K562 (cell line): ENCODE results near the gene HIP1R. TPM values are rescaled to one million over a fixed set of nuclear protein-coding genes. Genes with fewer than 3 reads are reported as not detected.

ENCODE experiments used
- ATAC-seq: fragments of 200-7000 bp; cut with Tn5 transposase; 3 replicates; pipeline ENCODE4 v1.9.1; 2020; ENCODE audit warnings: moderate library complexity
- BruUV-seq: library from RNA; stranded (reverse); fragments of 400-500 nt; replicated peaks from 2 replicates; lab custom pipeline; 2021; lab: Mats Ljungman, UMichigan
- CTCF ChIA-PET: fragments of 300-600 bp; formaldehyde crosslinking; extraction: SDS; loops from one replicate; lab custom pipeline; 2021; ENCODE audit warnings: low intra/inter-chr PET ratio; lab: Yijun Ruan, JAX
- POLR2A ChIA-PET: fragments of 300-600, 350-650 bp; sonication (Branson Sonifier 250); formaldehyde crosslinking; extraction: SDS; loops from one replicate; lab custom pipeline; 2021; ENCODE audit warnings: antibody characterized with exemption, inconsistent platforms; lab: Yijun Ruan, JAX
- DNase-seq, 4 experiments: peaks; one replicate each; pipeline versions ENCODE4 v3.0.0 to v3.0.0-alpha.2; 2011 to 2018; ENCODE audit warnings: low spot score in 3 of 4, mixed read lengths in 3 of 4; ENCODE audit errors: extremely low read depth in 1 of 4
- FAIRE-seq: peaks from 2 replicates; lab custom pipeline; 2011; peaks lifted over from hg19 to GRCh38; lab: Jason Lieb, UNC
- H2AFZ ChIP-seq: 2 replicates; pipeline ENCODE4 v1.6.0; 2011; ENCODE audit warnings: low read depth, low read length, control low read depth, inconsistent platforms
- H3K27ac ChIP-seq: fragments of 200-600 bp; 3 replicates; pipeline ENCODE4 v1.8.0; 2011; ENCODE audit warnings: low read depth, mild to moderate bottlenecking, control low read depth, inconsistent platforms, low read length, moderate library complexity, mixed read lengths; ENCODE audit errors: extremely low read depth
- H3K27me3 ChIP-seq, 2 experiments: fragments of 300-600 bp in 1 of 2; 2 replicates in 1 of 2; 3 replicates in 1 of 2; pipeline versions ENCODE4 v1.6.0 to v1.8.0; 2011; ENCODE audit warnings: inconsistent platforms in 2 of 2, low read length in 2 of 2, mild to moderate bottlenecking in 1 of 2, mixed read lengths in 1 of 2, moderate library complexity in 1 of 2; ENCODE audit not compliant: control insufficient read depth in 2 of 2, insufficient read depth in 2 of 2
- H3K36me3 ChIP-seq: fragments of 300-600 bp; 3 replicates; pipeline ENCODE4 v1.8.0; 2011; ENCODE audit warnings: mild to moderate bottlenecking, low read length, inconsistent platforms; ENCODE audit not compliant: control insufficient read depth, insufficient read depth
- H3K4me1 ChIP-seq, 2 experiments: fragments of 200-600 bp in 1 of 2; replicated peaks in 1 of 2; 2 replicates in 1 of 2; 3 replicates in 1 of 2; pipeline versions ENCODE4 v1.5.1 to v1.8.0; 2011; ENCODE audit warnings: inconsistent platforms in 2 of 2, low read length in 2 of 2, mild to moderate bottlenecking in 1 of 2, mixed read lengths in 1 of 2, moderate library complexity in 1 of 2; ENCODE audit not compliant: control insufficient read depth in 2 of 2, insufficient read depth in 2 of 2
- H3K4me2 ChIP-seq: 2 replicates; pipeline ENCODE4 v1.6.1; 2011; ENCODE audit warnings: low read length, control low read depth, inconsistent platforms, mixed read lengths; ENCODE audit not compliant: insufficient read depth
- H3K4me3 ChIP-seq: fragments of 200-600 bp; sonication (generic), shearing (Covaris generic); 2 replicates; pipeline ENCODE4 v1.5.1; 2016; ENCODE audit warnings: control low read depth, inconsistent platforms
- H3K79me2 ChIP-seq: fragments of 200-600 bp; 3 replicates; pipeline ENCODE4 v1.8.0; 2011; ENCODE audit warnings: low read length, inconsistent platforms; ENCODE audit not compliant: control insufficient read depth, insufficient read depth
- H3K9ac ChIP-seq, 2 experiments: 2 replicates each; pipeline versions ENCODE4 v1.6.0 to v1.6.1; 2011; ENCODE audit warnings: low read depth in 2 of 2, low read length in 2 of 2, control low read depth in 1 of 2, inconsistent platforms in 1 of 2, mild to moderate bottlenecking in 1 of 2, mixed read lengths in 1 of 2; ENCODE audit not compliant: insufficient read depth in 1 of 2
- H3K9me1 ChIP-seq: one replicate; pipeline ENCODE4 v1.6.0; 2011; ENCODE audit warnings: inconsistent platforms, mild to moderate bottlenecking, low read length, moderate library complexity; ENCODE audit not compliant: control insufficient read depth, insufficient read depth
- H3K9me3 ChIP-seq: replicated peaks from 2 replicates; pipeline ENCODE4 v1.5.1; 2011; ENCODE audit warnings: low read depth, low read length, inconsistent platforms; ENCODE audit not compliant: control insufficient read depth, insufficient read depth
- H4K20me1 ChIP-seq: replicated peaks from 2 replicates; pipeline ENCODE4 v1.6.1; 2011; ENCODE audit warnings: low read length, inconsistent platforms, mixed read lengths; ENCODE audit not compliant: control insufficient read depth, insufficient read depth
- AFF1 ChIP-seq, 2 experiments: fragments of 450-650 bp; IDR thresholded peaks; 2 replicates each; pipeline ENCODE4 v1.6.1; 2018; ENCODE audit warnings: mild to moderate bottlenecking in 2 of 2, low read depth in 1 of 2; ENCODE audit not compliant: partially characterized antibody in 2 of 2
- BRCA1 ChIP-seq, 2 experiments: fragments of 450-650 bp in 1 of 2; sonication (generic) in 1 of 2; formaldehyde crosslinking in 1 of 2; IDR thresholded peaks; 2 replicates each; pipeline versions ENCODE4 v1.5.0 to v1.6.1; 2017 to 2020; ENCODE audit warnings: mild to moderate bottlenecking in 1 of 2, missing genetic modification reagents in 1 of 2
- MXI1 ChIP-seq: IDR thresholded peaks from 2 replicates; pipeline ENCODE4 v1.6.1; 2011; ENCODE audit warnings: low read depth, mild to moderate bottlenecking, improper control_type of control experiment, low read length
- MYNN ChIP-seq, 2 experiments: sonication (generic); formaldehyde crosslinking in 1 of 2; IDR thresholded peaks; 2 replicates each; pipeline versions ENCODE4 v1.5.0 to v1.6.1; 2016 to 2020; ENCODE audit warnings: antibody characterized with exemption in 1 of 2, missing genetic modification reagents in 1 of 2
- NFATC3 ChIP-seq: fragments of 450-650 bp; IDR thresholded peaks from 2 replicates; pipeline ENCODE4 v1.6.1; 2017; ENCODE audit warnings: mild to moderate bottlenecking
- RBM17 ChIP-seq: fragments of 200-400 bp; formaldehyde crosslinking; IDR thresholded peaks from 2 replicates; pipeline ENCODE4 v1.6.1; 2017; ENCODE audit warnings: low read depth, mild to moderate bottlenecking, low read length, borderline replicate concordance
- TCF7L2 ChIP-seq: fragments of 150-350 bp; IDR thresholded peaks from 2 replicates; pipeline ENCODE4 v1.6.1; 2016; ENCODE audit warnings: low read depth, mild to moderate bottlenecking, low read length, moderate library complexity
- THAP7 ChIP-seq: fragments of 250-450 bp; sonication (Bioruptor Pico); IDR thresholded peaks from 2 replicates; pipeline ENCODE4 v1.5.0; 2021
- USF1 ChIP-seq: sonication (generic); formaldehyde crosslinking; IDR thresholded peaks from 2 replicates; pipeline ENCODE4 v1.9.0; 2022; ENCODE audit warnings: mild to moderate bottlenecking, missing genetic modification reagents
- ZNF134 ChIP-seq: fragments of 250-450 bp; sonication (Bioruptor Pico); conservative IDR thresholded peaks from 2 replicates; pipeline ENCODE4 v1.4.0; 2020
- WGBS: fragments of 100-300 bp; shearing (Covaris generic); methylation state at CpG from one replicate; pipeline ENCODE4 v1.1.6; 2016; ENCODE audit warnings: low coverage, mixed read lengths; ENCODE audit not compliant: insufficient coverage; ENCODE audit errors: missing lambda C conversion rate; 5-methylcytosine and 5-hydroxymethylcytosine counted together
- in situ Hi-C: fragments of 300-500 bp; cut with MboI; formaldehyde crosslinking; loops from 4 replicates; pipeline ENCODE4 v1.15.0; 2018; ENCODE audit warnings: inconsistent platforms, mixed read lengths
- intact Hi-C: fragments of 100-400 bp; cut with micrococcal nuclease; formaldehyde crosslinking; loops from 2 replicates; pipeline ENCODE4 v1.14.2; 2022
- polyA plus RNA-seq, 8 experiments: library from polyadenylated mRNA; depleted of rRNA in 4 of 8; stranded (reverse) in 5 of 8; unstranded in 3 of 8; fragments of >200 nt; fragmentation: Nextera tagmentation in 2 of 8; fragmentation: Illumina TruSeq in 1 of 8; extraction: Ambion mirVana in 2 of 8; extraction: Trizol in 1 of 8; gene quantifications; 2 replicates each; pipeline versions ENCODE4 v1.2.1 to v1.2.3, GENCODE V29; 2011 to 2014; ENCODE audit warnings: inconsistent platforms in 1 of 8, missing spikeins in 1 of 8
- total RNA-seq, 7 experiments: library from RNA; depleted of rRNA in 6 of 7; stranded (reverse); fragments of >200 nt in 6 of 7; fragmentation: Illumina TruSeq in 2 of 7; extraction: Trizol in 2 of 7; gene quantifications; 2 replicates each; pipeline versions ENCODE4 v1.2.1 to v1.2.3, GENCODE V29; 2011 to 2021; ENCODE audit warnings: low replicate concordance in 1 of 7

Gene HIP1R
- total and polyA plus RNA-seq, 9 of the 15 experiments (the other 6 are each of a cell fraction or from before 2014, with no cell fraction given) = 0.15 to 31.0 (median 14.2) TPM

GRCh38 chr12:122788387-122788786 is 46.9 kb upstream of the HIP1R start:
- in situ Hi-C loops = no loop called here
- TF ChIP-seq AFF1 (IDR thresholded peaks at IDR 0.05; ENCODE audit: low read depth in 1 of 2, partially characterized antibody in 2 of 2) (no peak), MYNN (IDR thresholded peaks at IDR 0.05) (no peak), MYNN (CRISPR knock-in tag; IDR thresholded peaks at IDR 0.05) (no peak), TCF7L2 (no peak), THAP7 (no peak), ZNF134 (CRISPR knock-in tag) (no peak), RBM17 (no peak), BRCA1 (IDR thresholded peaks at IDR 0.05) (no peak), BRCA1 (CRISPR knock-in tag; IDR thresholded peaks at IDR 0.05) (no peak), USF1 (CRISPR knock-in tag) (no peak), MXI1 (no peak), NFATC3 (no peak)
- FAIRE-seq (no peak), DNase-seq (no peak), ATAC-seq (no peak)
- no peaks in the 10 kb centered on the region for H3K79me2 ChIP-seq
- peaks cover 4 to 5% of the 10 kb centered on the region in 2 experiments; a peak in 2 of 5 replicates for H3K4me1 ChIP-seq
- no peak overlapping the region for H3K27ac ChIP-seq
- no peaks in the 10 kb centered on the region for H3K36me3 ChIP-seq
- BruUV-seq = no TSS peak
- no peak overlapping the region for H3K4me3 ChIP-seq
- ChIA-PET POLR2A (interaction anchor here (1.0 kb wide), 1 partner anchor 11 kb away, joined by 3 read pairs; no protein-coding TSS in a partner anchor), CTCF (no interaction called here)
- no peaks in the 10 kb centered on the region for H3K9me1 ChIP-seq
- no peaks in the 10 kb centered on the region for H3K27me3 ChIP-seq
- 54% methylated on average over 4 of the region's 4 CpGs for WGBS
- H3K9ac ChIP-seq = no peak overlapping the region
- H2AFZ ChIP-seq = no peak overlapping the region
- no peaks in the 10 kb centered on the region for H4K20me1 ChIP-seq
- no peaks in the 10 kb centered on the region for H3K9me3 ChIP-seq
- intact Hi-C loops = no loop called here
- no peak overlapping the region for H3K4me2 ChIP-seq
